ENCODE data around the gene ROPN1. TPM values are rescaled to one million over a fixed set of nuclear protein-coding genes. Genes with fewer than 3 reads are reported as not detected.
A peak's percentile ranks its signal among the peaks of the same experiment; 100 is the strongest.

ROPN1 gene
- total RNA-seq, 1 experiment from 2014 or later, result not detected

GRCh38 chr3:124033360-124034015 lies 41.6 kb upstream of the ROPN1 start, which contains the start of gene KALRN:
KALRN (plus strand) TSS chr3:124033369.
- Histone ChIP-seq H3K4me3 (ENCODE audit: low read depth, low read length) (peak within 1 kb of the TSS; percentile 57), H3K4me1 (peaks cover 6% of the 10 kb centered on the region), H3K27me3 (replicated peaks; ENCODE audit: control insufficient read depth, insufficient read depth, low read length) (peaks cover 2% of the 10 kb centered on the region), H3K36me3 (ENCODE audit: control insufficient read depth, insufficient read depth, low read length) (no peaks in the 10 kb centered on the region), H3K9me3 (no peaks in the 10 kb centered on the region)
- H3K4me3 Mint-ChIP-seq (ENCODE audit: unreplicated experiment), result peak within 1 kb of the TSS; percentile 80
- TF ChIP-seq, protein P1, sequence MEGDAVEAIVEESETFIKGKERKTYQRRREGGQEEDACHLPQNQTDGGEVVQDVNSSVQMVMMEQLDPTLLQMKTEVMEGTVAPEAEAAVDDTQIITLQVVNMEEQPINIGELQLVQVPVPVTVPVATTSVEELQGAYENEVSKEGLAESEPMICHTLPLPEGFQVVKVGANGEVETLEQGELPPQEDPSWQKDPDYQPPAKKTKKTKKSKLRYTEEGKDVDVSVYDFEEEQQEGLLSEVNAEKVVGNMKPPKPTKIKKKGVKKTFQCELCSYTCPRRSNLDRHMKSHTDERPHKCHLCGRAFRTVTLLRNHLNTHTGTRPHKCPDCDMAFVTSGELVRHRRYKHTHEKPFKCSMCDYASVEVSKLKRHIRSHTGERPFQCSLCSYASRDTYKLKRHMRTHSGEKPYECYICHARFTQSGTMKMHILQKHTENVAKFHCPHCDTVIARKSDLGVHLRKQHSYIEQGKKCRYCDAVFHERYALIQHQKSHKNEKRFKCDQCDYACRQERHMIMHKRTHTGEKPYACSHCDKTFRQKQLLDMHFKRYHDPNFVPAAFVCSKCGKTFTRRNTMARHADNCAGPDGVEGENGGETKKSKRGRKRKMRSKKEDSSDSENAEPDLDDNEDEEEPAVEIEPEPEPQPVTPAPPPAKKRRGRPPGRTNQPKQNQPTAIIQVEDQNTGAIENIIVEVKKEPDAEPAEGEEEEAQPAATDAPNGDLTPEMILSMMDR (IDR thresholded peaks at IDR 0.05; ENCODE audit: insufficient read depth in 1 of 2, low read depth in 1 of 2, low read length in 1 of 2, severe bottlenecking in 1 of 2, unreplicated experiment in 1 of 2), result no peak
- DNase-seq, result no peak
- H3K27ac Mint-ChIP-seq (ENCODE audit: unreplicated experiment), result peak within 1 kb of the TSS; percentile 0
- no peaks in the 10 kb centered on the region for H3K36me3 Mint-ChIP-seq (ENCODE audit: insufficient read depth, unreplicated experiment)
- BruUV-seq (replicated peaks), result no TSS peak
- no peaks in the 10 kb centered on the region for H3K9me3 Mint-ChIP-seq (ENCODE audit: unreplicated experiment)
- H3K4me1 Mint-ChIP-seq (ENCODE audit: low read depth, unreplicated experiment), result peaks cover 7% of the 10 kb centered on the region
- ChIA-PET POLR2A (interaction anchor here (0.6 kb wide), 3 partner anchors 371 to 554 kb away, joined by 3 read pairs; no protein-coding TSS in a partner anchor), CTCF (interaction anchor here (0.5 to 1.9 kb wide), 27 partner anchors 10 to 603 kb away, joined by 3 to 10 read pairs (median 4); partner anchors contain the start of gene CCDC14)
- intact Hi-C loops (cut with micrococcal nuclease; ENCODE audit: unreplicated experiment), result loop anchor here (1.0 to 10.0 kb wide), 4 partner anchors 46 to 434 kb away; no protein-coding TSS in a partner anchor
- peaks cover 31% of the 10 kb centered on the region for H3K27me3 Mint-ChIP-seq (ENCODE audit: insufficient read depth, unreplicated experiment)

- H3K36me3 Mint-ChIP-seq (ENCODE audit: insufficient read depth, unreplicated experiment), result no peaks in the 10 kb centered on the region
- ChIA-PET POLR2A (interaction anchor here (0.6 kb wide), 1 partner anchor 427 kb away, joined by 3 read pairs; no protein-coding TSS in a partner anchor), CTCF (interaction anchor here (0.5 to 1.9 kb wide), 29 partner anchors 11 to 845 kb away, joined by 3 to 10 read pairs (median 4); partner anchors contain the start of gene CCDC14)
- BruUV-seq (replicated peaks), result no TSS peak
- H3K27me3 Mint-ChIP-seq (ENCODE audit: insufficient read depth, unreplicated experiment), result peaks cover 31% of the 10 kb centered on the region
- H3K9me3 ChIP-seq, result no peaks in the 10 kb centered on the region
- peaks cover 6% of the 10 kb centered on the region for H3K4me1 ChIP-seq
- H3K9me3 Mint-ChIP-seq (ENCODE audit: unreplicated experiment), result no peaks in the 10 kb centered on the region
- TF ChIP-seq, protein P1 (IDR thresholded peaks at IDR 0.05; ENCODE audit: insufficient read depth in 1 of 2, low read depth in 1 of 2, low read length in 1 of 2, severe bottlenecking in 1 of 2, unreplicated experiment in 1 of 2), result peak; percentile 68 to 75
- intact Hi-C loops (cut with micrococcal nuclease; ENCODE audit: unreplicated experiment), result loop anchor here (1.0 to 10.0 kb wide), 4 partner anchors 46 to 434 kb away; no protein-coding TSS in a partner anchor
- peak overlapping the region; percentile 80 for H3K4me3 Mint-ChIP-seq (ENCODE audit: unreplicated experiment)
- peaks cover 2% of the 10 kb centered on the region for H3K27me3 ChIP-seq (replicated peaks; ENCODE audit: control insufficient read depth, insufficient read depth, low read length)
- H3K36me3 ChIP-seq (ENCODE audit: control insufficient read depth, insufficient read depth, low read length), result no peaks in the 10 kb centered on the region
- H3K4me3 ChIP-seq (ENCODE audit: low read depth, low read length), result peak overlapping the region; percentile 57
- no peak overlapping the region for H3K27ac Mint-ChIP-seq (ENCODE audit: unreplicated experiment)
- peak; percentile 82 to 90 for DNase-seq
- H3K4me1 Mint-ChIP-seq (ENCODE audit: low read depth, unreplicated experiment), result peaks cover 7% of the 10 kb centered on the region
Measured at GRCh38 chr3:124032881-124033359, 41.0 kb upstream of the ROPN1 start.

DNA sequence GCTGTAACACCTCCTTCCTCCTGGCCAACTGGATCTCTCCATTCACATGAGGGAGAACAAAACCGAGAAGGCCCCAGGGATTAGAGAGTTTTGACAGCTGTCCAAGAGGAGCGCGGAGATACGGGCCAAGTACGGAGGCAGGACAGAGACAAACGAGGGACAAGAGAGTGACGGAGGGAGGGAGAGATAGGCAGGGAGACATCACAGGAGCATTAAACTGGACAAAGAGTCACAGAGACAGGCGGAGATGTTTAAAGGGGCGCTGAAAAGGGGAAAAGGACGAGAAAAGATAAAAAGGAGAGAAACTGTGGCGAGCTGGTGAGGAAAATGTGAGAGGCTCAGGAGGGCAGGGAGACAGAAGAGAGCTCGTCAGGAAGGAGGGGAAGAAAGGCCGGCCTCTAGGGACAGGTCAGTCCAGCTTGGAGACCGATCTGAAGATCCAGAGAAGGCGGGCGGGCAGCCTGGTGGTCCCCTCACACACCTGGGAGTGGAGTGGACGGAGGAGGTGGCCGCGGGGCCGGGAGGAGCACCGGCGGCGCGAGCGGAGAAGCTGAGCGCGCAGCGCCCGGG lies 40.5 kb upstream of the ROPN1 start:
- POLR2A ChIA-PET, result interaction anchor here (0.6 kb wide), 1 partner anchor 426 kb away, joined by 3 read pairs; no protein-coding TSS in a partner anchor
- intact Hi-C loops (cut with micrococcal nuclease; ENCODE audit: unreplicated experiment), result loop anchor here (5.0 to 10.0 kb wide), 3 partner anchors 212 to 435 kb away; no protein-coding TSS in a partner anchor

More for the DNA sequence above, 40.5 kb upstream of the ROPN1 start:
- no peaks in the 10 kb centered on the region for H3K36me3 Mint-ChIP-seq (ENCODE audit: insufficient read depth, unreplicated experiment)
- no TSS peak for BruUV-seq (replicated peaks)
- H3K9me3 Mint-ChIP-seq (ENCODE audit: unreplicated experiment), result no peaks in the 10 kb centered on the region
- CTCF ChIA-PET, result interaction anchor here (0.5 to 1.9 kb wide), 24 partner anchors 11 to 846 kb away, joined by 3 to 10 read pairs (median 4); partner anchors contain the start of gene CCDC14
- H3K4me1 Mint-ChIP-seq (ENCODE audit: low read depth, unreplicated experiment), result peaks cover 7% of the 10 kb centered on the region
- H3K27me3 Mint-ChIP-seq (ENCODE audit: insufficient read depth, unreplicated experiment), result peaks cover 31% of the 10 kb centered on the region
- H3K9me3 ChIP-seq, result no peaks in the 10 kb centered on the region
- peaks cover 6% of the 10 kb centered on the region for H3K4me1 ChIP-seq
- peak overlapping the region; percentile 80 for H3K4me3 Mint-ChIP-seq (ENCODE audit: unreplicated experiment)
- peak overlapping the region; percentile 0 for H3K27ac Mint-ChIP-seq (ENCODE audit: unreplicated experiment)
- peak overlapping the region; percentile 57 for H3K4me3 ChIP-seq (ENCODE audit: low read depth, low read length)
- peak in 1 of 2 experiments; percentile 45 for DNase-seq
- TF ChIP-seq, protein P1 (IDR thresholded peaks at IDR 0.05; ENCODE audit: insufficient read depth in 1 of 2, low read depth in 1 of 2, low read length in 1 of 2, severe bottlenecking in 1 of 2, unreplicated experiment in 1 of 2), result no peak
- H3K36me3 ChIP-seq (ENCODE audit: control insufficient read depth, insufficient read depth, low read length), result no peaks in the 10 kb centered on the region
- peaks cover 2% of the 10 kb centered on the region; the same call in 1 of the 2 replicates for H3K27me3 ChIP-seq (replicated peaks; ENCODE audit: control insufficient read depth, insufficient read depth, low read length)

Data from Caco-2 (cell line).